ENCODE data around the gene TMPRSS9.

DNA sequence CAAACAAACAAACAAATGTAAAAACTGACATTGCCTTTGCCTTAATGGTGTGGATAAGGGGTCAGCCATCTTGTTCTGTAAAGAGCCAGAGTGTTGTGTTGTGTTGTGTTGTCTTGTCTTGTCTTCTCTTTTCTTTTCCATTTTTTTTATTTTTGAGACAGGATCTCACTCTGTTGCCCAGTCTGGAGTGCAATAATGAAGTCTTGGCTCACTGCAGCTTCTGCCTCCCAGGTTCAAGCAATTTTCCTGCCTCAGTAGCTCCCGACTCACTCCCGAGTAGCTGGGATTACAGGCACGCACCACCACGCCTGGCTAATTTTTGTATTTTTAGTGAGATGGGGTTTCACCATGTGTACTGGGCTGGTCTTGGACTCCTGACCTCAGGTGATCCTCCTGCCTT, 39.5 kb downstream of the TMPRSS9 start:
- TF ChIP-seq, protein P1, sequence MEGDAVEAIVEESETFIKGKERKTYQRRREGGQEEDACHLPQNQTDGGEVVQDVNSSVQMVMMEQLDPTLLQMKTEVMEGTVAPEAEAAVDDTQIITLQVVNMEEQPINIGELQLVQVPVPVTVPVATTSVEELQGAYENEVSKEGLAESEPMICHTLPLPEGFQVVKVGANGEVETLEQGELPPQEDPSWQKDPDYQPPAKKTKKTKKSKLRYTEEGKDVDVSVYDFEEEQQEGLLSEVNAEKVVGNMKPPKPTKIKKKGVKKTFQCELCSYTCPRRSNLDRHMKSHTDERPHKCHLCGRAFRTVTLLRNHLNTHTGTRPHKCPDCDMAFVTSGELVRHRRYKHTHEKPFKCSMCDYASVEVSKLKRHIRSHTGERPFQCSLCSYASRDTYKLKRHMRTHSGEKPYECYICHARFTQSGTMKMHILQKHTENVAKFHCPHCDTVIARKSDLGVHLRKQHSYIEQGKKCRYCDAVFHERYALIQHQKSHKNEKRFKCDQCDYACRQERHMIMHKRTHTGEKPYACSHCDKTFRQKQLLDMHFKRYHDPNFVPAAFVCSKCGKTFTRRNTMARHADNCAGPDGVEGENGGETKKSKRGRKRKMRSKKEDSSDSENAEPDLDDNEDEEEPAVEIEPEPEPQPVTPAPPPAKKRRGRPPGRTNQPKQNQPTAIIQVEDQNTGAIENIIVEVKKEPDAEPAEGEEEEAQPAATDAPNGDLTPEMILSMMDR (IDR thresholded peaks at IDR 0.05): no peak
- TF ChIP-seq POLR2A (IDR thresholded peaks at IDR 0.05): no peak
- no peak for TF ChIP-seq EP300 (IDR thresholded peaks at IDR 0.05)

Measured in ovary (tissue), 3 donors.